Measurements from ENCODE around the gene RFX5. TPM values are rescaled to one million over a fixed set of nuclear protein-coding genes. Genes with fewer than 3 reads are reported as not detected.
"Not testable (repeated sequence)": the region's sequence is repeated elsewhere in the genome, so short reads cannot be mapped to it uniquely, and the experiment has no call there.

The RFX5 gene
- polyA plus RNA-seq, 3 donors = 39.3 to 66.3 (median 43.5) TPM

DNA sequence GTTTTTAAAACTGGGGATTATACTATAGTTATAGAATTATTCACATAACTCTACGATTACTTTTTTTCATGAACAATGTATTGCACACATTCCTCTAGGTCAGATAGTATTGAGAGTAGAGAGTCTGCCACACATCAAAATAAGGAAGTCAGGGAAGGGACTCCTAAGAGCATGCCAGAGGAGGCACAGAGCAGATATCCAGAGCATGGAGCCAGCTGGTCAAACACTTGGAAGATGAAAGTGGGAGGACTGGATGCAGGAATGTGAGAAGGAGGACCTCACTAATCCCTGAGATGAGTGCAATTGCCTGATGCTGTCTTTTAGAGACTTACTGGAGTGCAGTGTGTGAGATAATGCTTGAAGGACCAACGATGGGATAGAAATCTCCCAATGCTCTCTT, 9.6 kb upstream of the RFX5 start:
- no peak overlapping the region for H3K4me3 ChIP-seq (replicated peaks in 1 of 3; ENCODE audit: low read depth in 2 of 3, low read length in 3 of 3)
- H3K9ac ChIP-seq (ENCODE audit: insufficient read depth, low read length, poor library complexity, severe bottlenecking) = no peak overlapping the region
- Mint-ChIP-seq H3K36me3 (no peaks in the 10 kb centered on the region), H3K4me3 (no peak overlapping the region), H3K27ac (peak overlapping the region in 2 of 7 donors; percentile 12 to 15), H3K4me1 (peaks cover under 1% of the 10 kb centered on the region), H3K9me3 (peaks cover 6 to 13% (median 8%) of the 10 kb centered on the region in 7 donors), H3K27me3 (ENCODE audit: low read depth in 3 of 3) (peaks cover 2 to 3% (median 2%) of the 10 kb centered on the region in 3 donors)
- no peaks in the 10 kb centered on the region for H3K4me1 ChIP-seq (ENCODE audit: control insufficient read depth in 1 of 2, insufficient read depth in 2 of 2, low read length in 2 of 2)
- no peaks in the 10 kb centered on the region for H3K27me3 ChIP-seq (ENCODE audit: control insufficient read depth in 2 of 2, insufficient read depth in 2 of 2, low read length in 2 of 2)
- DNase-seq = no peak
- no peak overlapping the region for H2AFZ ChIP-seq (ENCODE audit: insufficient read depth, low read depth, low read length, poor library complexity, severe bottlenecking)
- intact Hi-C loops (cut with micrococcal nuclease) = no loop called here
- WGBS (ENCODE audit: insufficient coverage) = no CpG with 5 or more reads among the region's 2 CpGs
- H3K4me2 ChIP-seq (replicated peaks; ENCODE audit: extremely low read depth, low read length, poor library complexity, severe bottlenecking) = no peak overlapping the region
- peaks cover 9 to 10% of the 10 kb centered on the region in 2 donors for H3K9me3 ChIP-seq (replicated peaks in 1 of 2; ENCODE audit: control insufficient read depth in 1 of 2, insufficient read depth in 1 of 2, low read length in 2 of 2)
- TF ChIP-seq, protein P1, sequence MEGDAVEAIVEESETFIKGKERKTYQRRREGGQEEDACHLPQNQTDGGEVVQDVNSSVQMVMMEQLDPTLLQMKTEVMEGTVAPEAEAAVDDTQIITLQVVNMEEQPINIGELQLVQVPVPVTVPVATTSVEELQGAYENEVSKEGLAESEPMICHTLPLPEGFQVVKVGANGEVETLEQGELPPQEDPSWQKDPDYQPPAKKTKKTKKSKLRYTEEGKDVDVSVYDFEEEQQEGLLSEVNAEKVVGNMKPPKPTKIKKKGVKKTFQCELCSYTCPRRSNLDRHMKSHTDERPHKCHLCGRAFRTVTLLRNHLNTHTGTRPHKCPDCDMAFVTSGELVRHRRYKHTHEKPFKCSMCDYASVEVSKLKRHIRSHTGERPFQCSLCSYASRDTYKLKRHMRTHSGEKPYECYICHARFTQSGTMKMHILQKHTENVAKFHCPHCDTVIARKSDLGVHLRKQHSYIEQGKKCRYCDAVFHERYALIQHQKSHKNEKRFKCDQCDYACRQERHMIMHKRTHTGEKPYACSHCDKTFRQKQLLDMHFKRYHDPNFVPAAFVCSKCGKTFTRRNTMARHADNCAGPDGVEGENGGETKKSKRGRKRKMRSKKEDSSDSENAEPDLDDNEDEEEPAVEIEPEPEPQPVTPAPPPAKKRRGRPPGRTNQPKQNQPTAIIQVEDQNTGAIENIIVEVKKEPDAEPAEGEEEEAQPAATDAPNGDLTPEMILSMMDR (IDR thresholded peaks at IDR 0.05) = no peak
- no peaks in the 10 kb centered on the region for H3K36me3 ChIP-seq (replicated peaks in 1 of 2; ENCODE audit: control insufficient read depth in 1 of 2, insufficient read depth in 2 of 2, low read length in 2 of 2)
- no peaks in the 10 kb centered on the region for H4K20me1 ChIP-seq (ENCODE audit: insufficient read depth, low read length)
- H3K79me2 ChIP-seq (ENCODE audit: insufficient read depth, low read length) = no peaks in the 10 kb centered on the region
- no peak overlapping the region for H3K27ac ChIP-seq (ENCODE audit: low read depth in 1 of 2, low read length in 2 of 2)

DNA sequence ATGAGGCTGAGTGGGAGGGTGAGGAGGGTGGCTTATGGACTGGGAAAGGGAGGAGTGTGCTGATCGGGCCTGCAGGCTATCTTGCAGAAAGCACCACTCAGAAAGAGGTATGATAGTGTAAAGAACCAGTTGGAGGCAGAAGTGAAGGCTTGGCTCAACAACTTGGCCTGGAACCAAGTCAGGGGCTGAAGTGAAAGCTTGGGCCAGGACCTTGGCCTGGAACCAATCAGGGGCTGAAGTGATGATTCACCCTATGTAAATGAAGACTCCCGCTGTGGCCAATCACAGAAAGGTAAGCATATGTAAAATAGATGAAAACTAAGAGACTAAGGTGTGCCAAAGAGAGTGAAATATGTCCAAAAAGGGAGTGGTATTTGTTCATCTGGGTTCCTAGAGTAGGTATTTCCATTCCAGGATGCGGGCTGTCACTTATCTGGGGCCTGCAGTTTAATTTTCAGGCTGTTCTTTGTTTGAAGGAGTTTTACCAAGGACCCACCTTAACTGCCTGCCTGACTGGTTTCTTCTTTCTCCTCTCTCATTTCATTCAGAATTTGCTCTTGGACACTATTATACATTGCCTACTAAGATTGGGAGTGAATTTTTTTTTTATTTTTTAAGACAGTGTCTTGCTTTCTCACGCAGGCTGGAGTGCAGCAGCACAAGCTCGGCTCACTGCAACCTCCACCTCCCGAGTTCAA, 5.1 kb upstream of the RFX5 start:
- no peak overlapping the region for H3K4me2 ChIP-seq (replicated peaks; ENCODE audit: extremely low read depth, low read length, poor library complexity, severe bottlenecking)
- H3K36me3 ChIP-seq (replicated peaks in 1 of 2; ENCODE audit: control insufficient read depth in 1 of 2, insufficient read depth in 2 of 2, low read length in 2 of 2) = no peaks in the 10 kb centered on the region
- H3K9ac ChIP-seq (ENCODE audit: insufficient read depth, low read length, poor library complexity, severe bottlenecking) = no peak overlapping the region
- H3K27me3 Mint-ChIP-seq (ENCODE audit: low read depth in 3 of 3) = peaks cover 0 to 3% (median 2%) of the 10 kb centered on the region in 3 donors
- H3K4me3 Mint-ChIP-seq = no peak overlapping the region
- peak overlapping the region in 5 of 7 donors; percentile 6 to 70 (median 43) for H3K27ac Mint-ChIP-seq
- no peak overlapping the region for H3K4me3 ChIP-seq (replicated peaks in 1 of 3; ENCODE audit: low read depth in 2 of 3, low read length in 3 of 3)
- no peaks in the 10 kb centered on the region for H4K20me1 ChIP-seq (ENCODE audit: insufficient read depth, low read length)
- H3K27me3 ChIP-seq (ENCODE audit: control insufficient read depth in 2 of 2, insufficient read depth in 2 of 2, low read length in 2 of 2) = no peaks in the 10 kb centered on the region
- 100% methylated on average over 2 of the region's 6 CpGs for WGBS (ENCODE audit: insufficient coverage)
- H3K4me1 ChIP-seq (ENCODE audit: control insufficient read depth in 1 of 2, insufficient read depth in 2 of 2, low read length in 2 of 2) = peaks cover 7 to 8% of the 10 kb centered on the region in 2 donors
- TF ChIP-seq, protein P1 (IDR thresholded peaks at IDR 0.05) = no peak
- H3K9me3 Mint-ChIP-seq = peaks cover 8 to 22% (median 17%) of the 10 kb centered on the region in 7 donors
- peak in 1 of 3 donors; percentile 32 for DNase-seq
- no peaks in the 10 kb centered on the region for H3K36me3 Mint-ChIP-seq
- H3K27ac ChIP-seq (ENCODE audit: low read depth in 1 of 2, low read length in 2 of 2) = no peak overlapping the region
- H3K79me2 ChIP-seq (ENCODE audit: insufficient read depth, low read length) = no peaks in the 10 kb centered on the region
- intact Hi-C loops (cut with micrococcal nuclease) = no loop called here
- H3K9me3 ChIP-seq (replicated peaks in 1 of 2; ENCODE audit: control insufficient read depth in 1 of 2, insufficient read depth in 1 of 2, low read length in 2 of 2) = peaks cover 13 to 21% of the 10 kb centered on the region in 2 donors
- H3K4me1 Mint-ChIP-seq = peaks cover 9% of the 10 kb centered on the region
- no peak overlapping the region for H2AFZ ChIP-seq (ENCODE audit: insufficient read depth, low read depth, low read length, poor library complexity, severe bottlenecking)

DNA sequence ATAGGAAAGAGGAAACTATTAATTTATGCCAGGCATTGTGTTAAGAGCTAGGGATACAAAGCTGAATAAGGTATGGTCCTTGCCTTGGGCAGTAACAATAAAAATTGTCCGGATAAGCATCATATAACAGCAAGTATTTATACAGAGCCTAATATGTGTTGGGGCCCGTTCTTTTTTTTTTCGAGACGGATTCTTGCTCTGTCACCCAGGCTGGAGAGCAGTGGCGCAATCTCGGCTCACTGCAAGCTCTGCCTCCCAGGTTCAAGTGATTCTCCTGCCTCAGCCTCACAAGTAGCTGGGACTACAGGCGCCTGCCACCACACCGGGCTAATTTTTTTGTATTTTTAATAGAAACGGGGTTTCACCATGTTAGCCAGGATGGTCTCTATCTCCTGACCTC, 3.3 kb upstream of the RFX5 start:
- H3K36me3 Mint-ChIP-seq; H4K20me1 ChIP-seq (ENCODE audit: insufficient read depth, low read length); H3K27me3 ChIP-seq (ENCODE audit: control insufficient read depth in 2 of 2, insufficient read depth in 2 of 2, low read length in 2 of 2); DNase-seq; H2AFZ ChIP-seq (ENCODE audit: insufficient read depth, low read depth, low read length, poor library complexity, severe bottlenecking); H3K4me3 ChIP-seq (replicated peaks in 1 of 3; ENCODE audit: low read depth in 2 of 3, low read length in 3 of 3); H3K9ac ChIP-seq (ENCODE audit: insufficient read depth, low read length, poor library complexity, severe bottlenecking); intact Hi-C loops (cut with micrococcal nuclease); H3K36me3 ChIP-seq (replicated peaks in 1 of 2; ENCODE audit: control insufficient read depth in 1 of 2, insufficient read depth in 2 of 2, low read length in 2 of 2); H3K27ac ChIP-seq (ENCODE audit: low read depth in 1 of 2, low read length in 2 of 2); H3K27ac Mint-ChIP-seq; H3K27me3 Mint-ChIP-seq (ENCODE audit: low read depth in 3 of 3); H3K4me3 Mint-ChIP-seq; H3K4me2 ChIP-seq (replicated peaks; ENCODE audit: extremely low read depth, low read length, poor library complexity, severe bottlenecking): not testable (repeated sequence)
- Mint-ChIP-seq H3K4me1 (peaks cover 20% of the 10 kb centered on the region), H3K9me3 (peaks cover 8 to 22% (median 17%) of the 10 kb centered on the region in 7 donors)
- H3K9me3 ChIP-seq (replicated peaks in 1 of 2; ENCODE audit: control insufficient read depth in 1 of 2, insufficient read depth in 1 of 2, low read length in 2 of 2) = peaks cover 13 to 21% of the 10 kb centered on the region in 2 donors
- H3K4me1 ChIP-seq (ENCODE audit: control insufficient read depth in 1 of 2, insufficient read depth in 2 of 2, low read length in 2 of 2) = peaks cover 17 to 22% of the 10 kb centered on the region in 2 donors
- WGBS (ENCODE audit: insufficient coverage) = 92% methylated on average over 2 of the region's 9 CpGs
- peaks cover 12% of the 10 kb centered on the region for H3K79me2 ChIP-seq (ENCODE audit: insufficient read depth, low read length)

Measured in CD14-positive monocyte (primary cell).